HG03442 (cell line): ENCODE results near the gene MUS81.
"Not testable (repeated sequence)": the region's sequence is repeated elsewhere in the genome, so short reads cannot be mapped to it uniquely, and the experiment has no call there.

Experiments
- ATAC-seq: cut with Tn5 transposase; IDR thresholded peaks from one replicate; pipeline ENCODE4 v1.9.1; 2021; ENCODE audit warnings: mild to moderate bottlenecking, moderate library complexity; ENCODE audit not compliant: unreplicated experiment

Gene MUS81

GRCh38 chr11:65844231-65844872 lies 15.9 kb upstream of the MUS81 start:
- no peak for ATAC-seq

GRCh38 chr11:65847746-65848145 lies 12.5 kb upstream of the MUS81 start:
- ATAC-seq: no peak

GRCh38 chr11:65848693-65849092 lies 11.5 kb upstream of the MUS81 start:
- ATAC-seq: not testable (repeated sequence)

- no peak for ATAC-seq
These were observed 10.9 kb upstream of the MUS81 start for GRCh38 chr11:65849366-65849765.

- ATAC-seq: no peak
These were observed 10.4 kb upstream of the MUS81 start for GRCh38 chr11:65849771-65850216.

- ATAC-seq: no peak
These were observed 9.8 kb upstream of the MUS81 start for GRCh38 chr11:65850217-65851082.

- no peak for ATAC-seq
These were observed 9.1 kb upstream of the MUS81 start for GRCh38 chr11:65851083-65851579.

GRCh38 chr11:65851811-65852507 lies 8.3 kb upstream of the MUS81 start:
- ATAC-seq: no peak

- ATAC-seq: no peak
These were observed 7.6 kb upstream of the MUS81 start for GRCh38 chr11:65852508-65853245.

GRCh38 chr11:65853246-65853979 lies 6.8 kb upstream of the MUS81 start:
- ATAC-seq: no peak

- no peak for ATAC-seq
These were observed 6.1 kb upstream of the MUS81 start for GRCh38 chr11:65854161-65854592.

- ATAC-seq: no peak
These were observed 5.1 kb upstream of the MUS81 start for GRCh38 chr11:65854852-65855837.

- ATAC-seq: no peak
These were observed 4.3 kb upstream of the MUS81 start for GRCh38 chr11:65855927-65856363.

GRCh38 chr11:65856689-65857499 lies 3.3 kb upstream of the MUS81 start:
- peak; percentile 23 for ATAC-seq

- peak; percentile 5 for ATAC-seq
These were observed 2.8 kb upstream of the MUS81 start for GRCh38 chr11:65857500-65857852.

GRCh38 chr11:65857853-65858680 lies 2.2 kb upstream of the MUS81 start, which contains the start of gene CFL1:
Gene CFL1 (minus strand): TSS chr11:65858180. CDS start chr11:65858099, 81 bp downstream.
- peak; percentile 35 for ATAC-seq

GRCh38 chr11:65858681-65859087 lies 1.5 kb upstream of the MUS81 start:
- no peak for ATAC-seq
